Measurements from ENCODE around the gene BHLHE40. TPM values are rescaled to one million over a fixed set of nuclear protein-coding genes. Genes with fewer than 3 reads are reported as not detected.

BHLHE40 gene
- total and polyA plus RNA-seq, 2 experiments from 2014 or later, result 1.7 to 2.2 TPM

DNA sequence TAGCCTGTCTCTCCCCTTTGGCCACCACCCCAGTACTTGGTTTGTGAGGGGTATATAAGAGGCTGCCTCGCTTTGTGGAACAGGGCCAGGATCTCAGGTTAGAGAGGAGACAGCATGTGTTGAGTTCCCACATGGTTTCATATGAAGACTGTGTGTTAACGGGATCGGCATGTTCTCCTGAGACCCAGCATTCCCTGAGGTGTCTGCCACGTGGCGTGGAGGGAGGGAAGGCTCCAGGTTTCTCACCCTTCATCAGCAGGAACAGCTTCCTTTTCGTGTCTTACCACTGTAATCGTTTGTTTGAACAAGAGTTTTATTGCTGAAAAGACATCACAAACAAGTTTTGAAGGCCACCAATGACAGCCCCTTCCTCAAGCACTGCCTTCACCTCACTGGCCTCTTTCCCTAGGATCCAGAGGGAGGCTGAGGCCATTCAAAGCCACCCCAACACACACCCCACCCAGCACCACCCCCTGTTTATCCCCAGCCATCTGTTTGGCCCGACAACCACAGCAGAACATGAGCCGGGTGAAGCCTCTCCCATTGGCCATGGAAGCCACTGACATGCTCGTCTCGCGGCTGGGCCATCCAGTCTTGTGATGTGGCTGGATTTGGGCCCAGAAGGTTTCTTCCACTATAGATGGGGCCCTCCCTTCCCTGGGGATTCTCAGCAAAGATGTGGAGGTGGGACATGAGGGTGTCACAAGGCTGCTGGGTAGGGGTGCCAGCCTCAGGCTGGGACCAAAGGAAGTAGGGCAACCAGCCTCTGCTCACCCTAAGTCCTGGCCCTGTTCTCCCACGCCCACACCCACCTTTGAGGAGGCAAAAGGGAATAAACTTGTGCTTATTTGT lies 10.0 kb downstream of the BHLHE40 start:
- H3K4me1 Mint-ChIP-seq, result peaks cover 12% of the 10 kb centered on the region
- Histone ChIP-seq H3K27ac (ENCODE audit: low read depth) (no peak overlapping the region), H3K4me1 (ENCODE audit: insufficient read depth) (peaks cover 16% of the 10 kb centered on the region), H3F3A (replicated peaks; ENCODE audit: low read depth) (0 out of 2 replicates have a peak, but pooled peaks cover 7% of the 10 kb centered on the region), H3K4me3 (no peak overlapping the region), H3K79me2 (replicated peaks; ENCODE audit: insufficient read depth) (no peaks in the 10 kb centered on the region), H3K4me2 (no peak overlapping the region), H3K9me2 (ENCODE audit: insufficient read depth) (no peaks in the 10 kb centered on the region), H4K20me1 (replicated peaks; ENCODE audit: insufficient read depth) (no peaks in the 10 kb centered on the region), H2AFZ (0 out of 2 replicates have a peak overlapping the region, but pooled peaks have one; percentile 10), H3K27me3 (ENCODE audit: insufficient read depth) (peaks cover 31% of the 10 kb centered on the region), H3K36me3 (ENCODE audit: insufficient read depth) (no peaks in the 10 kb centered on the region)
- ATAC-seq (no peak), DNase-seq (ENCODE audit: low spot score) (no peak)
- no peak overlapping the region for H3K27ac Mint-ChIP-seq
- H3K36me3 Mint-ChIP-seq (ENCODE audit: low read depth), result no peaks in the 10 kb centered on the region
- TF ChIP-seq ZNF114 (CRISPR knock-in tag; IDR thresholded peaks at IDR 0.05) (no peak), NANOG (IDR thresholded peaks at IDR 0.05; ENCODE audit: borderline replicate concordance) (no peak), CREB1 (CRISPR knock-in tag; IDR thresholded peaks at IDR 0.05; ENCODE audit: low read depth) (no peak), EZH2phosphoT487 (IDR thresholded peaks at IDR 0.05; ENCODE audit: unreplicated experiment) (no peak), STAT1 (IDR thresholded peaks at IDR 0.05; ENCODE audit: unreplicated experiment) (no peak), ZNF331 (CRISPR knock-in tag; IDR thresholded peaks at IDR 0.05; ENCODE audit: low read depth) (no peak), POLR2AphosphoS5 (IDR thresholded peaks at IDR 0.05; ENCODE audit: low read depth) (no peak), JUNB (IDR thresholded peaks at IDR 0.05; ENCODE audit: unreplicated experiment) (no peak), EZH2 (IDR thresholded peaks at IDR 0.05; ENCODE audit: low read depth, unreplicated experiment) (no peak)
- TF ChIP-seq, protein P1, sequence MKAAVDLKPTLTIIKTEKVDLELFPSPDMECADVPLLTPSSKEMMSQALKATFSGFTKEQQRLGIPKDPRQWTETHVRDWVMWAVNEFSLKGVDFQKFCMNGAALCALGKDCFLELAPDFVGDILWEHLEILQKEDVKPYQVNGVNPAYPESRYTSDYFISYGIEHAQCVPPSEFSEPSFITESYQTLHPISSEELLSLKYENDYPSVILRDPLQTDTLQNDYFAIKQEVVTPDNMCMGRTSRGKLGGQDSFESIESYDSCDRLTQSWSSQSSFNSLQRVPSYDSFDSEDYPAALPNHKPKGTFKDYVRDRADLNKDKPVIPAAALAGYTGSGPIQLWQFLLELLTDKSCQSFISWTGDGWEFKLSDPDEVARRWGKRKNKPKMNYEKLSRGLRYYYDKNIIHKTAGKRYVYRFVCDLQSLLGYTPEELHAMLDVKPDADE (IDR thresholded peaks at IDR 0.05), result no peak
- TF ChIP-seq, protein P2, sequence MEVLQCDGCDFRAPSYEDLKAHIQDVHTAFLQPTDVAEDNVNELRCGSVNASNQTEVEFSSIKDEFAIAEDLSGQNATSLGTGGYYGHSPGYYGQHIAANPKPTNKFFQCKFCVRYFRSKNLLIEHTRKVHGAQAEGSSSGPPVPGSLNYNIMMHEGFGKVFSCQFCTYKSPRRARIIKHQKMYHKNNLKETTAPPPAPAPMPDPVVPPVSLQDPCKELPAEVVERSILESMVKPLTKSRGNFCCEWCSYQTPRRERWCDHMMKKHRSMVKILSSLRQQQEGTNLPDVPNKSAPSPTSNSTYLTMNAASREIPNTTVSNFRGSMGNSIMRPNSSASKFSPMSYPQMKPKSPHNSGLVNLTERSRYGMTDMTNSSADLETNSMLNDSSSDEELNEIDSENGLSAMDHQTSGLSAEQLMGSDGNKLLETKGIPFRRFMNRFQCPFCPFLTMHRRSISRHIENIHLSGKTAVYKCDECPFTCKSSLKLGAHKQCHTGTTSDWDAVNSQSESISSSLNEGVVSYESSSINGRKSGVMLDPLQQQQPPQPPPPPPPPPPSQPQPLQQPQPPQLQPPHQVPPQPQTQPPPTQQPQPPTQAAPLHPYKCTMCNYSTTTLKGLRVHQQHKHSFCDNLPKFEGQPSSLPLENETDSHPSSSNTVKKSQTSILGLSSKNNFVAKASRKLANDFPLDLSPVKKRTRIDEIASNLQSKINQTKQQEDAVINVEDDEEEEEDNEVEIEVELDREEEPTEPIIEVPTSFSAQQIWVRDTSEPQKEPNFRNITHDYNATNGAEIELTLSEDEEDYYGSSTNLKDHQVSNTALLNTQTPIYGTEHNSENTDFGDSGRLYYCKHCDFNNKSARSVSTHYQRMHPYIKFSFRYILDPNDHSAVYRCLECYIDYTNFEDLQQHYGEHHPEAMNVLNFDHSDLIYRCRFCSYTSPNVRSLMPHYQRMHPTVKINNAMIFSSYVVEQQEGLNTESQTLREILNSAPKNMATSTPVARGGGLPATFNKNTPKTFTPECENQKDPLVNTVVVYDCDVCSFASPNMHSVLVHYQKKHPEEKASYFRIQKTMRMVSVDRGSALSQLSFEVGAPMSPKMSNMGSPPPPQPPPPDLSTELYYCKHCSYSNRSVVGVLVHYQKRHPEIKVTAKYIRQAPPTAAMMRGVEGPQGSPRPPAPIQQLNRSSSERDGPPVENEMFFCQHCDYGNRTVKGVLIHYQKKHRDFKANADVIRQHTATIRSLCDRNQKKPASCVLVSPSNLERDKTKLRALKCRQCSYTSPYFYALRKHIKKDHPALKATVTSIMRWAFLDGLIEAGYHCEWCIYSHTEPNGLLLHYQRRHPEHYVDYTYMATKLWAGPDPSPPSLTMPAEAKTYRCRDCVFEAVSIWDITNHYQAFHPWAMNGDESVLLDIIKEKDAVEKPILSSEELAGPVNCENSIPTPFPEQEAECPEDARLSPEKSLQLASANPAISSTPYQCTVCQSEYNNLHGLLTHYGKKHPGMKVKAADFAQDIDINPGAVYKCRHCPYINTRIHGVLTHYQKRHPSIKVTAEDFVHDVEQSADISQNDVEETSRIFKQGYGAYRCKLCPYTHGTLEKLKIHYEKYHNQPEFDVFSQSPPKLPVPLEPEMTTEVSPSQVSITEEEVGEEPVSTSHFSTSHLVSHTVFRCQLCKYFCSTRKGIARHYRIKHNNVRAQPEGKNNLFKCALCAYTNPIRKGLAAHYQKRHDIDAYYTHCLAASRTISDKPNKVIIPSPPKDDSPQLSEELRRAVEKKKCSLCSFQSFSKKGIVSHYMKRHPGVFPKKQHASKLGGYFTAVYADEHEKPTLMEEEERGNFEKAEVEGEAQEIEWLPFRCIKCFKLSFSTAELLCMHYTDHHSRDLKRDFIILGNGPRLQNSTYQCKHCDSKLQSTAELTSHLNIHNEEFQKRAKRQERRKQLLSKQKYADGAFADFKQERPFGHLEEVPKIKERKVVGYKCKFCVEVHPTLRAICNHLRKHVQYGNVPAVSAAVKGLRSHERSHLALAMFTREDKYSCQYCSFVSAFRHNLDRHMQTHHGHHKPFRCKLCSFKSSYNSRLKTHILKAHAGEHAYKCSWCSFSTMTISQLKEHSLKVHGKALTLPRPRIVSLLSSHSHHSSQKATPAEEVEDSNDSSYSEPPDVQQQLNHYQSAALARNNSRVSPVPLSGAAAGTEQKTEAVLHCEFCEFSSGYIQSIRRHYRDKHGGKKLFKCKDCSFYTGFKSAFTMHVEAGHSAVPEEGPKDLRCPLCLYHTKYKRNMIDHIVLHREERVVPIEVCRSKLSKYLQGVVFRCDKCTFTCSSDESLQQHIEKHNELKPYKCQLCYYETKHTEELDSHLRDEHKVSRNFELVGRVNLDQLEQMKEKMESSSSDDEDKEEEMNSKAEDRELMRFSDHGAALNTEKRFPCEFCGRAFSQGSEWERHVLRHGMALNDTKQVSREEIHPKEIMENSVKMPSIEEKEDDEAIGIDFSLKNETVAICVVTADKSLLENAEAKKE (CRISPR knock-in tag; IDR thresholded peaks at IDR 0.05), result no peak
- TF ChIP-seq, protein P3, sequence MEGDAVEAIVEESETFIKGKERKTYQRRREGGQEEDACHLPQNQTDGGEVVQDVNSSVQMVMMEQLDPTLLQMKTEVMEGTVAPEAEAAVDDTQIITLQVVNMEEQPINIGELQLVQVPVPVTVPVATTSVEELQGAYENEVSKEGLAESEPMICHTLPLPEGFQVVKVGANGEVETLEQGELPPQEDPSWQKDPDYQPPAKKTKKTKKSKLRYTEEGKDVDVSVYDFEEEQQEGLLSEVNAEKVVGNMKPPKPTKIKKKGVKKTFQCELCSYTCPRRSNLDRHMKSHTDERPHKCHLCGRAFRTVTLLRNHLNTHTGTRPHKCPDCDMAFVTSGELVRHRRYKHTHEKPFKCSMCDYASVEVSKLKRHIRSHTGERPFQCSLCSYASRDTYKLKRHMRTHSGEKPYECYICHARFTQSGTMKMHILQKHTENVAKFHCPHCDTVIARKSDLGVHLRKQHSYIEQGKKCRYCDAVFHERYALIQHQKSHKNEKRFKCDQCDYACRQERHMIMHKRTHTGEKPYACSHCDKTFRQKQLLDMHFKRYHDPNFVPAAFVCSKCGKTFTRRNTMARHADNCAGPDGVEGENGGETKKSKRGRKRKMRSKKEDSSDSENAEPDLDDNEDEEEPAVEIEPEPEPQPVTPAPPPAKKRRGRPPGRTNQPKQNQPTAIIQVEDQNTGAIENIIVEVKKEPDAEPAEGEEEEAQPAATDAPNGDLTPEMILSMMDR (conservative IDR thresholded peaks at IDR 0.05; ENCODE audit: low read depth in 2 of 2), result no peak
- TF ChIP-seq, protein P4, sequence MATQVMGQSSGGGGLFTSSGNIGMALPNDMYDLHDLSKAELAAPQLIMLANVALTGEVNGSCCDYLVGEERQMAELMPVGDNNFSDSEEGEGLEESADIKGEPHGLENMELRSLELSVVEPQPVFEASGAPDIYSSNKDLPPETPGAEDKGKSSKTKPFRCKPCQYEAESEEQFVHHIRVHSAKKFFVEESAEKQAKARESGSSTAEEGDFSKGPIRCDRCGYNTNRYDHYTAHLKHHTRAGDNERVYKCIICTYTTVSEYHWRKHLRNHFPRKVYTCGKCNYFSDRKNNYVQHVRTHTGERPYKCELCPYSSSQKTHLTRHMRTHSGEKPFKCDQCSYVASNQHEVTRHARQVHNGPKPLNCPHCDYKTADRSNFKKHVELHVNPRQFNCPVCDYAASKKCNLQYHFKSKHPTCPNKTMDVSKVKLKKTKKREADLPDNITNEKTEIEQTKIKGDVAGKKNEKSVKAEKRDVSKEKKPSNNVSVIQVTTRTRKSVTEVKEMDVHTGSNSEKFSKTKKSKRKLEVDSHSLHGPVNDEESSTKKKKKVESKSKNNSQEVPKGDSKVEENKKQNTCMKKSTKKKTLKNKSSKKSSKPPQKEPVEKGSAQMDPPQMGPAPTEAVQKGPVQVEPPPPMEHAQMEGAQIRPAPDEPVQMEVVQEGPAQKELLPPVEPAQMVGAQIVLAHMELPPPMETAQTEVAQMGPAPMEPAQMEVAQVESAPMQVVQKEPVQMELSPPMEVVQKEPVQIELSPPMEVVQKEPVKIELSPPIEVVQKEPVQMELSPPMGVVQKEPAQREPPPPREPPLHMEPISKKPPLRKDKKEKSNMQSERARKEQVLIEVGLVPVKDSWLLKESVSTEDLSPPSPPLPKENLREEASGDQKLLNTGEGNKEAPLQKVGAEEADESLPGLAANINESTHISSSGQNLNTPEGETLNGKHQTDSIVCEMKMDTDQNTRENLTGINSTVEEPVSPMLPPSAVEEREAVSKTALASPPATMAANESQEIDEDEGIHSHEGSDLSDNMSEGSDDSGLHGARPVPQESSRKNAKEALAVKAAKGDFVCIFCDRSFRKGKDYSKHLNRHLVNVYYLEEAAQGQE (IDR thresholded peaks at IDR 0.05; ENCODE audit: unreplicated experiment), result no peak
- H3K9me3 Mint-ChIP-seq, result no peaks in the 10 kb centered on the region
- H3K4me3 Mint-ChIP-seq, result no peak overlapping the region
- peaks cover 15% of the 10 kb centered on the region for H3K27me3 Mint-ChIP-seq (ENCODE audit: insufficient read depth, low read depth, poor library complexity)
